GM13977 (cell line): ENCODE data around the gene TEX48.

Source experiments
- DNase-seq: peaks from one replicate; pipeline ENCODE4 v3.0.0; 2012; ENCODE audit warnings: low spot score
- CTCF ChIP-seq: IDR thresholded peaks from 2 replicates; pipeline ENCODE4 v1.5.1; 2012; ENCODE audit warnings: mild to moderate bottlenecking, control low read depth; ENCODE audit not compliant: insufficient read depth; ENCODE audit errors: extremely low read depth, missing control alignments
- in situ Hi-C: fragments of 300-500 bp; cut with MboI; formaldehyde crosslinking; loops from one replicate; pipeline ENCODE4 v1.12.0; 2022; ENCODE audit warnings: low sequenced_read_pairs, low pct_unique_long_range_greater_than_20kb, mixed read lengths, inconsistent platforms; ENCODE audit not compliant: unreplicated experiment

Gene TEX48

GRCh38 chr9:114684036-114684435 lies 2.0 kb upstream of the TEX48 start:
- DNase-seq = no peak
- in situ Hi-C loops = loop anchor here (5.0 to 25.0 kb wide), 4 partner anchors 48 to 828 kb away; no protein-coding TSS in a partner anchor
- TF ChIP-seq CTCF = no peak

GRCh38 chr9:114682846-114683245 lies 854 bp upstream of the TEX48 start:
- DNase-seq = no peak
- no peak for TF ChIP-seq CTCF
- in situ Hi-C loops = loop anchor here (5.0 to 25.0 kb wide), 4 partner anchors 49 to 829 kb away; no protein-coding TSS in a partner anchor

- no peak for TF ChIP-seq CTCF
- in situ Hi-C loops = loop anchor here (5.0 to 25.0 kb wide), 4 partner anchors 52 to 832 kb away; no protein-coding TSS in a partner anchor
These were observed 1.6 kb downstream of the TEX48 start for GRCh38 chr9:114680259-114681001.

GRCh38 chr9:114678795-114679194 lies 3.2 kb downstream of the TEX48 start:
- in situ Hi-C loops = loop anchor here (5.0 to 25.0 kb wide), 3 partner anchors 334 to 834 kb away; no protein-coding TSS in a partner anchor
- TF ChIP-seq CTCF = no peak
- no peak for DNase-seq

More at GRCh38 chr9:114680259-114681001, 1.6 kb downstream of the TEX48 start:
- no peak for DNase-seq

- in situ Hi-C loops = loop anchor here (5.0 to 25.0 kb wide), 3 partner anchors 334 to 834 kb away; no protein-coding TSS in a partner anchor
- no peak for DNase-seq
- TF ChIP-seq CTCF = no peak
These were observed 3.9 kb downstream of the TEX48 start for GRCh38 chr9:114678130-114678529.

GRCh38 chr9:114677418-114677817 lies 4.6 kb downstream of the TEX48 start:
- DNase-seq = no peak
- TF ChIP-seq CTCF = no peak
- in situ Hi-C loops = loop anchor here (5.0 to 25.0 kb wide), 3 partner anchors 335 to 835 kb away; no protein-coding TSS in a partner anchor
